GM12878 (cell line): ENCODE results near the gene ANGEL2. TPM values are rescaled to one million over a fixed set of nuclear protein-coding genes. Genes with fewer than 3 reads are reported as not detected.
A peak's percentile ranks its signal among the peaks of the same experiment; 100 is the strongest.

Experiments
- ATAC-seq: fragments of 200-7000 bp; cut with Tn5 transposase; 3 replicates; pipeline ENCODE4 v1.9.1; 2020; ENCODE audit warnings: mild to moderate bottlenecking, moderate library complexity
- BruUV-seq: library from RNA; stranded (reverse); fragments of 400-500 nt; replicated peaks from 2 replicates; lab custom pipeline; 2021; lab: Mats Ljungman, UMichigan
- CTCF ChIA-PET: fragments of 300-600 bp; sonication (Branson Sonifier 250); formaldehyde crosslinking; extraction: SDS; loops from one replicate; lab custom pipeline; 2021; ENCODE audit warnings: inconsistent platforms; lab: Yijun Ruan, JAX
- POLR2A ChIA-PET: fragments of 350-600 bp; formaldehyde crosslinking; extraction: SDS; loops from one replicate; lab custom pipeline; 2021; ENCODE audit warnings: inconsistent platforms; lab: Charles Lee
- RAD21 ChIA-PET: fragments of 300-600 bp; sonication (Branson Sonifier 250); formaldehyde crosslinking; loops from one replicate; lab custom pipeline; 2023; ENCODE audit warnings: antibody characterized with exemption; ENCODE audit not compliant: unreplicated experiment; lab: Charles Lee
- SMC1A ChIA-PET: fragments of 300-600 bp; sonication (Branson Sonifier 250); formaldehyde crosslinking; loops from one replicate; lab custom pipeline; 2023; ENCODE audit not compliant: unreplicated experiment, uncharacterized antibody; lab: Charles Lee
- DNase-seq: peaks from one replicate; pipeline ENCODE4 v3.0.0-alpha.2; 2011; ENCODE audit warnings: low read depth, low spot score
- FAIRE-seq: peaks from 3 replicates; lab custom pipeline; 2011; peaks lifted over from hg19 to GRCh38; lab: Jason Lieb, UNC
- H2AFZ ChIP-seq: 2 replicates; pipeline ENCODE4 v1.6.0; 2011; ENCODE audit warnings: low read depth, low read length, control low read depth; ENCODE audit not compliant: control insufficient read depth
- H3K27ac ChIP-seq: 2 replicates; pipeline ENCODE4 v1.5.1; 2011; ENCODE audit warnings: control low read depth; ENCODE audit not compliant: control insufficient read depth, insufficient read depth
- H3K27me3 ChIP-seq, 2 experiments: replicated peaks in 1 of 2; 2 replicates each; pipeline versions ENCODE4 v1.6.0 to v1.6.1; 2011; ENCODE audit warnings: low read length in 1 of 2; ENCODE audit not compliant: control insufficient read depth in 2 of 2, insufficient read depth in 2 of 2
- H3K36me3 ChIP-seq, 2 experiments: 2 replicates each; pipeline ENCODE4 v1.5.1; 2011; ENCODE audit warnings: low read length in 1 of 2; ENCODE audit not compliant: control insufficient read depth in 2 of 2, insufficient read depth in 2 of 2
- H3K4me1 ChIP-seq: 2 replicates; pipeline ENCODE4 v1.6.1; 2011; ENCODE audit warnings: mild to moderate bottlenecking, low read length, moderate library complexity, mixed read lengths; ENCODE audit not compliant: control insufficient read depth, insufficient read depth
- H3K4me2 ChIP-seq: 2 replicates; pipeline ENCODE4 v1.6.0; 2011; ENCODE audit warnings: control low read depth; ENCODE audit not compliant: control insufficient read depth, insufficient read depth
- H3K4me3 ChIP-seq: fragments of 200-600 bp; sonication (generic); 2 replicates; pipeline ENCODE4 v1.5.1; 2016
- H3K79me2 ChIP-seq: 2 replicates; pipeline ENCODE4 v1.6.0; 2011; ENCODE audit warnings: low read length; ENCODE audit not compliant: control insufficient read depth, insufficient read depth
- H3K9ac ChIP-seq: 2 replicates; pipeline ENCODE4 v1.8.0; 2011; ENCODE audit warnings: low read length, control low read depth, mixed read lengths; ENCODE audit not compliant: control insufficient read depth, insufficient read depth
- H3K9me3 ChIP-seq: replicated peaks from 3 replicates; pipeline ENCODE4 v1.5.1; 2011; ENCODE audit warnings: mild to moderate bottlenecking, low read length; ENCODE audit not compliant: control insufficient read depth, insufficient read depth
- H4K20me1 ChIP-seq: 2 replicates; pipeline ENCODE4 v1.6.0; 2011; ENCODE audit not compliant: control insufficient read depth, insufficient read depth
- CHD2 ChIP-seq: IDR thresholded peaks from 2 replicates; pipeline ENCODE4 v1.6.1; 2011; ENCODE audit warnings: low read depth, low read length, improper control_type of control experiment, borderline replicate concordance
- GATAD2B ChIP-seq: fragments of 450-650 bp; conservative IDR thresholded peaks from 2 replicates; pipeline ENCODE4 v1.6.1; 2017; ENCODE audit warnings: low read depth, mild to moderate bottlenecking, moderate library complexity
- IKZF2 ChIP-seq, 2 experiments: fragments of 450-650 bp; IDR thresholded peaks; 2 replicates each; pipeline ENCODE4 v1.6.1; 2017; ENCODE audit warnings: mild to moderate bottlenecking in 2 of 2, moderate library complexity in 2 of 2
- MTA2 ChIP-seq: fragments of 450-650 bp; IDR thresholded peaks from 2 replicates; pipeline ENCODE4 v1.6.1; 2016; ENCODE audit warnings: low read depth, mild to moderate bottlenecking, moderate library complexity
- POLR2AphosphoS5 ChIP-seq: IDR thresholded peaks from 2 replicates; pipeline ENCODE4 v1.6.1; 2011; ENCODE audit warnings: mild to moderate bottlenecking, low read length, inconsistent platforms
- RAD21 ChIP-seq: IDR thresholded peaks from 2 replicates; pipeline ENCODE4 v1.6.1; 2011; ENCODE audit warnings: mild to moderate bottlenecking, low read depth, low read length, moderate library complexity; ENCODE audit not compliant: insufficient read depth
- SMAD1 ChIP-seq: fragments of 450-650 bp; IDR thresholded peaks from 2 replicates; pipeline ENCODE4 v1.6.1; 2018; ENCODE audit warnings: mild to moderate bottlenecking, low read depth; ENCODE audit not compliant: partially characterized antibody
- SP1 ChIP-seq: IDR thresholded peaks from one replicate; pipeline ENCODE4 v1.6.1; 2011; ENCODE audit warnings: low read depth, low read length
- TCF12 ChIP-seq: IDR thresholded peaks from 2 replicates; pipeline ENCODE4 v1.6.1; 2011; ENCODE audit warnings: low read depth, mild to moderate bottlenecking, low read length
- YY1 ChIP-seq: IDR thresholded peaks from 2 replicates; pipeline ENCODE4 v1.6.1; 2011; ENCODE audit warnings: low read depth, mild to moderate bottlenecking, low read length
- WGBS: methylation state at CpG from one replicate; pipeline ENCODE4 v1.1.6; 2016; ENCODE audit warnings: low lambda C conversion rate; ENCODE audit not compliant: insufficient replicate concordance, insufficient coverage; ENCODE audit errors: missing lambda C conversion rate; 5-methylcytosine and 5-hydroxymethylcytosine counted together
- in situ Hi-C: fragments of 300-500 bp; cut with MboI; formaldehyde crosslinking; loops from 9 replicates; pipeline ENCODE4 v1.14.3; 2018; ENCODE audit warnings: mixed read lengths
- intact Hi-C: fragments of 100-400 bp; cut with micrococcal nuclease; formaldehyde crosslinking; loops from one replicate; pipeline ENCODE4 v1.14.2; 2022; ENCODE audit not compliant: unreplicated experiment
- polyA plus RNA-seq, 11 experiments: library from polyadenylated mRNA; depleted of rRNA in 4 of 11; unstranded in 6 of 11; stranded (reverse) in 5 of 11; fragments of >200 nt; fragmentation: Nextera tagmentation in 4 of 11; fragmentation: Illumina TruSeq in 1 of 11; extraction: Ambion mirVana in 4 of 11; extraction: Trizol in 1 of 11; gene quantifications; 1 replicate in 1 of 11; 2 replicates in 10 of 11; pipeline versions ENCODE4 v1.2.1 to v1.2.3, GENCODE V29; 2011 to 2016; ENCODE audit warnings: inconsistent platforms in 2 of 11, missing spikeins in 2 of 11, low read depth in 1 of 11
- total RNA-seq, 4 experiments: library from RNA; depleted of rRNA in 3 of 4; stranded (reverse); fragments of >200 nt in 3 of 4; fragmentation: Illumina TruSeq in 1 of 4; extraction: Trizol in 1 of 4; gene quantifications; 2 replicates each; pipeline versions ENCODE4 v1.2.1 to v1.2.3, GENCODE V29; 2013 to 2021

The ANGEL2 gene
- total and polyA plus RNA-seq, 10 of the 15 experiments (the other 5 are each of a cell fraction or from before 2014, with no cell fraction given): 6.3 to 53.9 (median 30.7) TPM

GRCh38 chr1:212958175-212958574, 57.5 kb downstream of the ANGEL2 start (continued):
- TF ChIP-seq IKZF2 (IDR thresholded peaks at IDR 0.05): peak; percentile 73 to 78
- TF ChIP-seq RAD21: peak; percentile 9; the same call in 1 of the 2 replicates
- TF ChIP-seq SP1: peak; percentile 10
- TF ChIP-seq GATAD2B: peak; percentile 73; the same call in 1 of the 2 replicates
- 0 out of 2 replicates have a peak, but pooled peaks have one; percentile 35 for TF ChIP-seq MTA2
- peak; percentile 59; the same call in 1 of the 2 replicates for TF ChIP-seq TCF12
- TF ChIP-seq SMAD1: no peak
- TF ChIP-seq YY1: 0 out of 2 replicates have a peak, but pooled peaks have one; percentile 36

DNA sequence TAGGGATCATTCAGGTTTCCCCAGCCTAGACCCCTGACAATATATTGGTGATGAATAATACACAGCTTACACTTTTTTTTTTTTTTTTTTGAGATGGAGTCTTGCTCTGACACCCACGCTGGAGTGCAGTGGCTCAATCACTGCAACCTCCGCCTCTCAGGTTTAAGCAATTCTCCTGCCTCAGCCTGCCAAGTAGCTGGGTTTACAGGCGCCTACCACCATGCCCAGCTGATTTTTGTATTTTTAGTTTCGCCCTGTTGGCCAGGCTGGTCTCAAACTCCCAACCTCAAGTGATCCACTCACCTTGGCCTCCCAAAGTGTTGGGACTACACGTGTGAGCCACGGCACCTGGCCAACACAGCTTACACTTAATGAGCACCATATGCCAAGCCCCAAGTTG, 58.1 kb downstream of the ANGEL2 start:
- DNase-seq: no peak
- SMC1A ChIA-PET: interaction anchor here (0.6 to 5.7 kb wide), 22 partner anchors 8 to 480 kb away, joined by 3 to 86 read pairs (median 4); no protein-coding TSS in a partner anchor
- Histone ChIP-seq H3K4me3 (0 out of 2 replicates have a peak overlapping the region, but pooled peaks have one; percentile 28), H2AFZ (no peak overlapping the region), H3K79me2 (peaks cover 75% of the 10 kb centered on the region), H3K36me3 (peaks cover 13 to 17% of the 10 kb centered on the region in 2 experiments)
- CTCF ChIA-PET: interaction anchor here (0.8 to 4.5 kb wide), 11 partner anchors 10 to 293 kb away, joined by 3 to 33 read pairs (median 5); no protein-coding TSS in a partner anchor
- intact Hi-C loops: loop anchor here (5.0 kb wide), 1 partner anchor 95 kb away; no protein-coding TSS in a partner anchor
- 85% methylated on average over 6 of the region's 6 CpGs for WGBS
- TF ChIP-seq POLR2AphosphoS5 (0 out of 2 replicates have a peak, but pooled peaks have one; percentile 28), CHD2 (no peak)
- TF ChIP-seq, all 136 proteins: peak for 1
- Histone ChIP-seq H4K20me1 (no peaks in the 10 kb centered on the region), H3K4me1 (peaks cover 80% of the 10 kb centered on the region), H3K4me2 (peak overlapping the region; percentile 62), H3K9ac (no peak overlapping the region), H3K9me3 (no peaks in the 10 kb centered on the region), H3K27me3 (no peaks in the 10 kb centered on the region), H3K27ac (peak overlapping the region; percentile 91)
- in situ Hi-C loops: no loop called here
- ATAC-seq (no peak), FAIRE-seq (no peak)
- ChIA-PET RAD21 (interaction anchor here (0.9 to 7.5 kb wide), 12 partner anchors 22 to 143 kb away, joined by 3 to 73 read pairs (median 6); partner anchors contain the start of gene FLVCR1), POLR2A (interaction anchor here (0.6 to 4.0 kb wide), 15 partner anchors 7 to 1482 kb away, joined by 3 to 71 read pairs (median 5); partner anchors contain the start of genes FLVCR1, NSL1, TATDN3 and VASH2)
- BruUV-seq: no TSS peak
